GM19328 (cell line): ENCODE results near the gene GIMAP8.
"Not testable (repeated sequence)": the region's sequence is repeated elsewhere in the genome, so short reads cannot be mapped to it uniquely, and the experiment has no call there.

ENCODE experiments used
- ATAC-seq: cut with Tn5 transposase; IDR thresholded peaks from one replicate; pipeline ENCODE4 v1.9.1; 2021; ENCODE audit warnings: mild to moderate bottlenecking, moderate library complexity; ENCODE audit not compliant: unreplicated experiment

GIMAP8 gene

DNA sequence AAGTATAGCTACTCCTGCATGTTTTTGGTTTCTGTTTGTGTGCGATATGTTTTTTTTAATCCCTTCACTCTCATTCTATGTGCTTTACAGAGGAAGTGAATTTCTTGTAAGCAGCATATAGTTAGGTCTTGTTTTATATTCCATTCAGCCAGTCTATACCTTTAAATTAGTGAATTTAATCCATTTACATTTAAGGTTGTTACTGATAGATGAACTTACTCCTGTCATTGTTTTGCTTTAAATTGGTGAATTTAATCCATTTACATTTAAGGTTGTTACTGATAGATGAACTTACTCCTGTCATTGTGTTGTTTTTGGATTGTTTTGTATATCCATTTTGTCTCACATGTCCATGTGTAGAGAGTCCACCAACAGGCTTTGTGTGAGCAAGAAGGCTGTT, 11.1 kb downstream of the GIMAP8 start:
- no peak for ATAC-seq

- no peak for ATAC-seq
These were observed 12.0 kb downstream of the GIMAP8 start for GRCh38 chr7:150462413-150462812.

DNA sequence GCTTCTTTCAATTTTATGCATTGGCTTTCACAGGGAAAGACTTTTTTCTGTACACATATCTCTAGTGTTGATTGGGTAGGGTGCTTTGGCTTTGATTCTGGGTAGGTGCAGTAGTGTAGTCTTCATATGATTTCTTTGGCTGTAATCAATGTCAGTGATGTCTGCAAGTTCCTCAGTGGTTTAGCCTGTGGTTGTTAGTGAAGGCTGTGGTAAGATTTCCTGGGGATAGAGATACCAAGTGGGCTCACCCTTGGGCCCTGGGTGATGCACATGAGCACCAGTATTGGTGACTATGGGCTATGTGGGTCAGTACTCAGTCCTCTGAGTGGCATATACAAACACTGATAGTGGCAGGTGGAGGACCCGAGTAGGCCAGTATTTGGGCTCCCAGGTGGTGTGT, 13.0 kb downstream of the GIMAP8 start:
- no peak for ATAC-seq

DNA sequence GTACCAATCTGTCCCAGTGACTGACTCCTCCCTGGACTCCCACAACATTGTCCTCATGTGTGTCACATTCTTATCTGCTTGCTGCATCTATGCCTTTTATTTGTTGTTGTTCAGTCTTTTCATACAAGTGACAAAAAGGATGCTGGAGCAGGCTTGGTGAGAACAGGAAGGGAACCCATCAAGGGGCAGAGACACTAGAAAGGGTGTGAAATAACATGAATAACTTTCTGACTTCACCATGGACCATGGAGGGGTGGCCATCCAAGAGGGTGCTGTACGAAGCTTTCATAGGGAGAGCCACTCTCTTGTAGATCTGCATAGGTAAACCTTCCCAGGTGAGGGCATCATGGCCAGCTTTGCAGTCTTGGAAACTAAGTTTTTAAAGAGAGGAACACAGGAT, 14.5 kb downstream of the GIMAP8 start:
- ATAC-seq = no peak

DNA sequence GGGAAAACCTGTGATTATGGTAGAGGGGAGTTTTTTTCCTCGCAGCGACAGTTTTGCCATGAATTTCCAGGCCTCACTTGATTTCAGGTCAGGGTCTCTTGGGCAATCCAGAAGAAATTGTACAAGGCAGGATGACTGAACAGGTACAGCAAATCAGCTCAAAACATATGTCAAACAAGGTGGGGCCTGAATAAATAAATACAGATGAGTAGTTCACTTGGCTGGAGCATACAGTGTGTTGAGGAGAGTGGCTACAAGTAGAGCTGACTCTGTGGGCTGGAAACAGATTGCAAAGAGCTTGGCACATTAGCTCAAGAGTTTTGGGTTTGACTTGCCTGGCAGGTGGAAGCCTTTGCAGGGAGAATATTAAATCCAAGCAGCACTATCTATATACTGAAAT, 15.0 kb downstream of the GIMAP8 start:
- ATAC-seq = no peak

DNA sequence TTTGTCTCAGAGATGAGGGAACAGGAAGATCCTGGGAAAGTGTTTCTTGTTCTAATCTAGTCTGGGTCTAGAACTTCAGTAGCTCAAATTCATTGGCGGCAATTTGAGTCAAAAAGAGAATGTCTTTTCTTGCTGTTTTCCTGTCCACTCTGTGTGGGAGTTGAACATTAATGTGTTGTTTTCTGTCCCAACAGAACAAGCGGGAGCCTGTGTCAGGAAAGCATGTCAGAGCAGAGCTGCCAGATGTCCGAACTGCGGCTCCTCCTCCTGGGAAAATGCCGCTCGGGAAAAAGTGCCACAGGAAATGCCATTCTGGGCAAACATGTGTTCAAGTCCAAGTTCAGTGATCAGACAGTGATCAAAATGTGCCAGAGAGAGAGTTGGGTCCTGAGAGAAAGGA, 16.0 kb downstream of the GIMAP8 start:
- ATAC-seq = no peak

- ATAC-seq = no peak
These were observed 17.8 kb downstream of the GIMAP8 start for GRCh38 chr7:150468241-150468640.

- ATAC-seq = no peak
These were observed 21.5 kb downstream of the GIMAP8 start for GRCh38 chr7:150471886-150472285.

DNA sequence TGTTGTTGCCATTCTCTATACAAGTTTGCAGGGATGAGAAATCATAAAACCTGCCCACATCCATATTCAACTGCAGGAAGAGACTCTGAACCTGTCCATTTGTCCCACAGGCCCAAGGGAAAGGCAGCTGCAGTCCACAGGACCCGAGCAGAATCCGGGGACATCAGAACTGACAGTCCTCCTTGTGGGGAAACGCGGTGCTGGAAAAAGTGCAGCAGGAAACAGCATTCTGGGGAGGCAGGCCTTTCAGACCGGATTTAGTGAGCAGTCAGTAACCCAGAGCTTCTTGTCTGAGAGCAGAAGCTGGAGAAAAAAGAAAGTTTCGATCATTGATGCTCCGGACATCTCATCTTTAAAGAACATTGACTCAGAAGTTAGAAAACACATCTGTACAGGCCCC, 23.5 kb downstream of the GIMAP8 start:
- no peak for ATAC-seq

DNA sequence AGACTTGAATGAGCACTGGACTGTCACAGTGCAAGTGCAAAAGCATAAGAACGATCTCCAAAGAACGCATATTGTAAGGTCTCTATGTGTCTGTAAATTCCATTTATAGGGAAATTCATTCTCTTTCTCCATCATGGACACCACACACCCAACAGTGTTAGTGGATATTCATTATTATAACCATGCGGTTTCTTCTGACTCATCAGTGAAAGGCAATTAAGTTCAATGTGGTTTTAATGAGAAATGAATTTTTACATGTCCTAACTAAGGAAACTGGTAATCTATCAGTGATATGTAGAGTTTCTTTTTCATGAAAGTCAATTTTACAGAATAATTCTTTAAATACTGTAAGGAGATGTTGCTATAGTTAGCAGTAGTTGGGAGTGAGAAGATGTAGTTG, 25.9 kb downstream of the GIMAP8 start:
- ATAC-seq = no peak

- no peak for ATAC-seq
These were observed 26.6 kb downstream of the GIMAP8 start for GRCh38 chr7:150476819-150477631.

- no peak for ATAC-seq
These were observed 28.7 kb downstream of the GIMAP8 start for GRCh38 chr7:150479023-150479716.

- ATAC-seq = no peak
These were observed 30.9 kb downstream of the GIMAP8 start for GRCh38 chr7:150481186-150481920.

GRCh38 chr7:150481922-150482321, 31.5 kb downstream of the GIMAP8 start:
- ATAC-seq = no peak

DNA sequence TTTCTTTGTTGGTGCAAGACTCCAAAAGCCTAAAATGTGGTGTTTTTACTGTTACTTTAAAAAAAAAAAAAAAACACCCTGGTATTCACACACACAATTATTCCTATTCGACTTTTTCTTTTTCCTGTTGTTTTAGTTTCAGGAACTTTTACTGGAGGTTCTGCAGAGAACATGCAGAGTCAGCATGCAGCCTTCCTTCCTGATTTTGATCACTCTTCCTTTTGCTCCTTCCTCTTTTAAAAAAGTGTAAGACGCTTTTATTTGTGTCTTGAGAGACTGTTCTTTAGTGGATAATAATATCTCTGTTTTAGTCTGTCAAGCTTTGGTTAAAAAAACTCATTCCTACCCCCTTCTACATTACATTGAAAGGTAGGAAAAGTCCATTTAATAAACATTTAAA, 33.1 kb downstream of the GIMAP8 start:
- ATAC-seq = not testable (repeated sequence)

- not testable (repeated sequence) for ATAC-seq
These were observed 33.6 kb downstream of the GIMAP8 start for GRCh38 chr7:150484071-150484470.

DNA sequence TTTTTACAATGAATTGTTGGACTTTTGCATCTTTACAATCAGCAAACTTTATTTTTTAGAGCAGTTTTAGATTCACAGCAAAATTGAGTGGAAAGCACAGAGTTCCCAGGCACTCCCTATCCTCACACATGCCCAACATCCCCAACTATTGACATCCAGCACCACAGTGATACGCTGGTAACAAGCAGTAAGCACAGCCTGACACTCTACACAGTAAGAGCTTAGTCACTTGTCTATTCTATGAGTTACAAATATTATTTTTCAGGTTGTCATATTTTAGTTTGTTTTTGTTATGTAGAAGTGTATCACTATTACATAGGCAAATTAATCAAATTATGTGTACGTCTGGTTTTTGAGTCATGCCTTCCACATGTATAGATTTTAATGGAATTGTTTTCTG, 37.2 kb downstream of the GIMAP8 start:
- ATAC-seq = no peak

- no peak for ATAC-seq
These were observed 39.4 kb downstream of the GIMAP8 start for GRCh38 chr7:150489782-150490181.

- ATAC-seq = not testable (repeated sequence)
These were observed 43.0 kb downstream of the GIMAP8 start for GRCh38 chr7:150493442-150493841.

- ATAC-seq = no peak
These were observed 52.1 kb downstream of the GIMAP8 start for GRCh38 chr7:150502519-150502918.

GRCh38 chr7:150503155-150503554, 52.7 kb downstream of the GIMAP8 start:
- ATAC-seq = no peak

GRCh38 chr7:150503581-150503980, 53.2 kb downstream of the GIMAP8 start:
- no peak for ATAC-seq
